Retinal pigment epithelial cell (primary cell): Measurements from ENCODE around the gene PIGZ.

ENCODE experiments used
- DNase-seq: peaks from one replicate; pipeline ENCODE4 v3.0.0-alpha.2; 2010; ENCODE audit warnings: low read depth
- H3K4me3 ChIP-seq: 2 replicates; pipeline ENCODE4 v1.5.1; 2011; ENCODE audit warnings: mild to moderate bottlenecking, low read length, control low read depth, moderate library complexity
- TF ChIP-seq, protein P1 (sequence below): conservative IDR thresholded peaks from 2 replicates; pipeline ENCODE4 v1.5.1; 2011; ENCODE audit warnings: low read depth, low read length, control low read depth, inconsistent platforms

The PIGZ gene

DNA sequence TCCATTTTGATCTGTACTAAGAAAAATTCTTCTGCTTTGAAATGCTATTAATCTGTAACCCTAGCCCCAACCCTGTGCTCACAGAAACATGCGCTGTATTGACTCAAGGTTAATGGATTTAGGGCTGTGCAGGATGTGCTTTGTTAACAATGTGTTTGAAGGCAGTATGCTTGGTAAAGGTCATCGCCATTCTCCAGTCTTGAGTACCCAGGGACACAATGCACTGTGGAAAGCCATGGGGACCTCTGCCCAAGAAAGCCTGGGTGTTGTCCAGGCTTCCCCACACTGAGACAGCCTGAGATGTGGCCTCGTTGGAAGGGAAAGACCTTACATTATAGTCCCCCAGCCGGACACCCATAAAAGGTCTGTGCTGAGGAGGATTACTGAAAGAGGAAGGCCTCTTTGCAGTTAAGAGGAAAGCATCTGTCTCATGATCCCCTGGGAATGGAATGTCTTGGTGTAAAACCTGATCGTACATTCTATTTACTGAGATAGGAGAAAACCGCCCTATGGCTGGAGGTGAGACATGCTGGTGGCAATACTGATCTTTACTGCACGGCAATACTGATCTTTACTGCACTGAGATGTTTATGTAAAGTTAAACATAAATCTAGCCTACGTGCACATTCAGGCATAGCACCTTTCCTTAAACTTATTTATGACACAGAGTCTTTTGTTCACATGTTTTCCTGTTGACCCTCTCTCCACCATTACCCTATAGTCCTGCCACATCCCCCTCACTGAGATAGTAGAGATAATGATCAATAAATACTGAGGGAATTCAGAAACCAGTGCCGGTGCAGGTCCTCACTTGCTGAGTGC, 6.3 kb downstream of the PIGZ start:
- no peak for DNase-seq
- TF ChIP-seq, protein P1, sequence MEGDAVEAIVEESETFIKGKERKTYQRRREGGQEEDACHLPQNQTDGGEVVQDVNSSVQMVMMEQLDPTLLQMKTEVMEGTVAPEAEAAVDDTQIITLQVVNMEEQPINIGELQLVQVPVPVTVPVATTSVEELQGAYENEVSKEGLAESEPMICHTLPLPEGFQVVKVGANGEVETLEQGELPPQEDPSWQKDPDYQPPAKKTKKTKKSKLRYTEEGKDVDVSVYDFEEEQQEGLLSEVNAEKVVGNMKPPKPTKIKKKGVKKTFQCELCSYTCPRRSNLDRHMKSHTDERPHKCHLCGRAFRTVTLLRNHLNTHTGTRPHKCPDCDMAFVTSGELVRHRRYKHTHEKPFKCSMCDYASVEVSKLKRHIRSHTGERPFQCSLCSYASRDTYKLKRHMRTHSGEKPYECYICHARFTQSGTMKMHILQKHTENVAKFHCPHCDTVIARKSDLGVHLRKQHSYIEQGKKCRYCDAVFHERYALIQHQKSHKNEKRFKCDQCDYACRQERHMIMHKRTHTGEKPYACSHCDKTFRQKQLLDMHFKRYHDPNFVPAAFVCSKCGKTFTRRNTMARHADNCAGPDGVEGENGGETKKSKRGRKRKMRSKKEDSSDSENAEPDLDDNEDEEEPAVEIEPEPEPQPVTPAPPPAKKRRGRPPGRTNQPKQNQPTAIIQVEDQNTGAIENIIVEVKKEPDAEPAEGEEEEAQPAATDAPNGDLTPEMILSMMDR, result no peak
- no peak overlapping the region for H3K4me3 ChIP-seq

DNA sequence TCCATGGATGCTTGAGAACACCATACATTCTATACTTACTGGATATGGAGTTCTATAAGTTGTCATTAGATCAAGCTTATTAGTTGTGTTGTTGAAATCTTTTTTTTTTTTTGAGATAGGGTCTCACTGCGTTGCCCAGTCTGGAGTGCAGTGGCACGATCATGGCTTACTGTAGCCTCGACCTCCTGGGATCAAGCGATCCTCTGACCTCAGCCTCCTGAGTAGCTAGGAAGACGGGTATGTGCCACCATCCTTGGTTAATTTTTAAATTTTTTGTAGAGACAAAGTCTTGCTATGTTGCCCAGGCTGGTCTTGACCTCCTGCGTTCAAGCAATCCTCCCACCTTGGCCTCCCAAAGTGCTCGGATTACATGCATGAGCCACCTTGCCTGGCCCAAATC, 13.8 kb downstream of the PIGZ start:
- no peak for DNase-seq
- H3K4me3 ChIP-seq, result no peak overlapping the region
- TF ChIP-seq, protein P1, result no peak

DNA sequence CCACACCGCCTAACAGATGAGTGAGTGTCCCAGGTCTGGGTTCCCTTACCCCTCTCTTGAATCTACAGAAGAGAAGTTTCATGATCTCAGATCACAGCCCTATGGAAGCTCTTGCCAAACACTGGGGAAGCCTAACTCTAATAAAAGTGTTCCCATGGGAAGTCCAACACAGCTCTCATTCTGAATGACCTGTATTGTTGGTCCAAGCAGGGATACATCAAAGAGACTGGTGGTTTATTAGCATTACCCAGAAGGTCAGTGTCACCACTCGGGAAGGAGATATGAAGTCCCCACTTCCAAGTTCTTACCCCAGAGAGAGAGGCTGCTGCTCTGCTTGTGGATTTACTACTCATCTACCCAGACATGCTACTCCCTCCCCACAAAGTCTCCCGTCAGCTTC, 17.3 kb downstream of the PIGZ start:
- H3K4me3 ChIP-seq, result no peak overlapping the region
- TF ChIP-seq, protein P1, result no peak
- DNase-seq, result no peak

DNA sequence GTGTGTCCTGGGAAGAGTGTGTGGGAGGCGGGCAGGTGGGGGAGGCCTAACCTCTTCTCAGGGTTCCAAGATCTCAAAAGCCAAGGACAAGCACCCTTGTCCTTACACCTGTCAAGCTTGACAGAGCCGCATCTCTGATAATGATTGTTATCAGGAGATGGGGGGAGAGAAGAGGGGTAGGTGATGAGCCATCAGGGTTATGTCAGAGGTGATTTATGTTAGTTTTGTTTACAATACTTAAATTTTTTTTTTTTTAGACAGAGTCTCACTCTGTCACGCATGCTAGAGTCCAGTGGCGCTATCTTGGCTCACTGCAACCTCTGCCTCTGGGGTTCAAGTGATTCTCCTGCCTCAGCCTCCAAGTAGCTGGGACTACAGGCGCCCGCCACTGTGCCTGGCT, 18.9 kb downstream of the PIGZ start:
- TF ChIP-seq, protein P1, result no peak
- DNase-seq, result no peak

DNA sequence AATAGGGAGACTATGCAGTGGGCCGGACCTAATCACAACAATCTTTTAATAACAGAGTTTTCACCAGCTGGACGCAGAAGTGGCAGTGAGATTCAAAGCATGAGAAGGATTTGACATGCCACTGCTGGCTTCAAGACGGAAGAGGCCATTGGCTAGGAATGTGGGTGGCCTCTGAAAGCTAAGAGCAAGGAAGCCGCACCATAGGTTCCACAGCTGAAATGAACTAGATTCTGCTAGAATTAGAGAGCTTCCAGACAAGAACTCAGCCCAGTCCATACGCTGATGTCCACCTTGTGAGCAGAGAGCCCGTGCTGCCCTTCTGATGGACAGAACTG, 19.4 kb downstream of the PIGZ start:
- no peak overlapping the region for H3K4me3 ChIP-seq
- DNase-seq, result no peak
- TF ChIP-seq, protein P1, result no peak

More for the DNA sequence above, 18.9 kb downstream of the PIGZ start:
- H3K4me3 ChIP-seq, result no peak overlapping the region

DNA sequence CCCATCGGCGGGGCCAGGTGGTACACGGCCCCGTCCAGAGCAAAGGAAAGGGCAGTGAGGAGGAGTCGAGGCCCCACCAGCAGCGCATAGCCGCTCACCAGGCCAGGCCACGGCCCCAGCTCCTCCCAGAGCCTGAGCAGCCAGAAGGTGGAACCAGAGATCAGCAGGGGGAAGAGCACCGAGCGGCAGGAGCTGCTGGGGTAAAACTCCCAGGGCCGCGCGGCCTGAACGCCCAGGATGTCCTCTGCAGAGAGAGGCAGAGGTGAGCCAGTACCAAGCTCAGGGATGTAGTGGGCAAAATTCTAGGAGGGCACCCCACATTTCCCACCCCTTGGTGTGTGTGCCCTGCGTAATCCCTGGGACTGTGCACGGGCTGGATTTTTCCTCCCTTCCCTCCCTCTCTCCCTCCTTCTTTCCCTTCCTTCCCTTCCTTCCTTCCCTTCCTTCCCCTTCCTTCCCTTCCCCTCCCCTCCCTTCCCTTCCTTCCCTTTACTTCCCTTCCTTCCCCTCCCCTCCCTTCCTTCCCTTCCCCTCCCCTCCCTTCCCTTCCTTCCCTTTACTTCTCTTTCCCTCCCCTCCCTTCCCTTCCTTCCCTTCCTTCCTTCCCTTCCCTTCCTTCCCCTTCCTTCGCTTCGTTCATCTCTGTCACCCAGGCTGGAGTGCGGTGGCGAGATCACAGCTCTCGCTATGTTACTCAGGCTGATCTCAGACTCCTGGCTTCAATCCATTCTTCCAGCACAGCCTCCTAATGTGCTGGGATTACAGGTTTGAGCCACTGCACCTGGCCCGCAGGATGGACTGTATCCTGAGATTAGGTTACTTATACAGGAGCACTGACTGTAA, 20.0 kb downstream of the PIGZ start:
- TF ChIP-seq, protein P1, result peak; percentile 18
- no peak for DNase-seq
- H3K4me3 ChIP-seq, result no peak overlapping the region
